Activated CD4-positive, alpha-beta T cell treated with anti-CD3 and anti-CD28 coated beads, Interleukin-2, amount 50 U/mL, for 1 hour (primary cell): Measurements from ENCODE around the gene TRPM2.
"Not testable (repeated sequence)": the region's sequence is repeated elsewhere in the genome, so short reads cannot be mapped to it uniquely, and the experiment has no call there.

ENCODE experiments used
- DNase-seq: peaks from one replicate; pipeline ENCODE4 v3.0.0-alpha.2; 2020

Gene TRPM2

DNA sequence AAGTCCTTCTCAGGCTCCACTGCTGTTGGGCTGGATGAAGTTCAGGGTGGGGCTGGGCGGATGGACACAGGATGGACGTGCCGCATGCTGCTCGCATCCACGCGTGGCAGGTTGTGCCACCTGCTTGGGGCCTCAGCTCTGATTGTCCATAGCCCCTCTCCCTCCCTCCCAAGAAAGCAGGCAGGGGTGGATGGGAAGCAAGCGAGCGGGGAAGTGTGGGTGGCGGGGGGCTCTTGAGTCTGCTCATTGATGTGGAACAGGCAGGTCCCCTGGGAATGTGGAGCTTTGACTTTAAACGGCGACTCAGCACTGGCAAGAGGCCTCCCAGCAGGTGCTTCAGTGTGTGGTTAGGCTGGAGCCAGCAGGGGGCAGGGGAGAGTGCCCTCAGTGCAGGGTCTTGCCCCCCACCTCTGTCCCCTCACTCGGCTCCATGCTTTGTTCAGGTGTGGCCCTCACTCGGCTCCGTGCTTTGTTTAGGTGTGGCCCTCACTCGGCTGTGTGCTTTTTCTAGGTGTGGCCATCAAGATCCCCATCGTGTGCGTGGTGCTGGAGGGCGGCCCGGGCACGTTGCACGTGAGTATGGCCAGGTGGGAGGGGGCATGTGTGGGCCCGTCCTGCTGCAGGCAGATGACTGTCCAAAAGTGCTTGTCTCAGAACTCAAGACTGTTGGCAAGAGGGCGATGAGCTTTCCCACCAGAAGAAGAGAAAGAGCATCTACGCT, 23.9 kb downstream of the TRPM2 start:
- DNase-seq: no peak

- no peak for DNase-seq
Measured at GRCh38 chr21:44377922-44378645, 24.7 kb downstream of the TRPM2 start.

GRCh38 chr21:44378646-44379514, 25.5 kb downstream of the TRPM2 start:
- no peak for DNase-seq

DNA sequence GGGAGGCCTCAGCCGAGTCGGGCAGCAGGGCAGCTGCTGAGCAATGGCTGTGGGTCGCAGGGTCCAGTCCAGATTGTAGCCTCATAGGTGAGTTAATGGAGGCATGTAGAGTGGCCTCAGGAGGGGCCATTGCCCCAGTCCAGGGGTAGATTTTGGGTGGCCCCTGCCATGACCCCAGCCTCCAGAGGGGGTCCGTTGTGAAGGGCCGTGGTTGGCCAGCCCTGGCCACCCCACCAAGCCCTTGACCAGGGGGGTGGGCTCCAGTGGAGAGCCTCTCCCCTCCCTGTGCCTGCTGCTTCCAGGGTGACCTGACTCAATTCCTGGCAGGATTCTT, 26.1 kb downstream of the TRPM2 start:
- no peak for DNase-seq

GRCh38 chr21:44379991-44380865, 26.8 kb downstream of the TRPM2 start:
- DNase-seq: no peak

GRCh38 chr21:44380876-44381275, 27.5 kb downstream of the TRPM2 start:
- DNase-seq: no peak

DNA sequence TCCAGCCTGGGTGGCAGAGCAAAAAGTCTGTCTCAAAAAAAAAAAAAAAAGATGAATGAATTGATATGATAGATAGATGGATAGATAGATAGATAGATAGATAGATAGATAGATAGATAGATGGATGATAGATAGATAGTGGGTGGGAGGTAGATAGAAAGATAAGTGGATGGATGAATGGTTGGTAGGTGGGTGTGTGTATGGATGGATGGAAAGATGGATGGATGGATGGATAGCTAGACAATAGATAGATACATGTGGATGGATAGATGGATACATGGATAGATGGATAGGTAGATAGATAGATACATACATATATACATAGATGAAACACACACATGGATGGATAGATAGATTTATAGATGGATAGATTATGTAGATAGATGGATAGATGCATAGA, 28.5 kb downstream of the TRPM2 start:
- no peak for DNase-seq

GRCh38 chr21:44382536-44382935, 29.1 kb downstream of the TRPM2 start:
- DNase-seq: no peak

GRCh38 chr21:44383216-44383615, 29.8 kb downstream of the TRPM2 start:
- no peak for DNase-seq

- no peak for DNase-seq
Measured at GRCh38 chr21:44384968-44385367, 31.5 kb downstream of the TRPM2 start.

GRCh38 chr21:44389335-44389734, 35.9 kb downstream of the TRPM2 start:
- DNase-seq: no peak

DNA sequence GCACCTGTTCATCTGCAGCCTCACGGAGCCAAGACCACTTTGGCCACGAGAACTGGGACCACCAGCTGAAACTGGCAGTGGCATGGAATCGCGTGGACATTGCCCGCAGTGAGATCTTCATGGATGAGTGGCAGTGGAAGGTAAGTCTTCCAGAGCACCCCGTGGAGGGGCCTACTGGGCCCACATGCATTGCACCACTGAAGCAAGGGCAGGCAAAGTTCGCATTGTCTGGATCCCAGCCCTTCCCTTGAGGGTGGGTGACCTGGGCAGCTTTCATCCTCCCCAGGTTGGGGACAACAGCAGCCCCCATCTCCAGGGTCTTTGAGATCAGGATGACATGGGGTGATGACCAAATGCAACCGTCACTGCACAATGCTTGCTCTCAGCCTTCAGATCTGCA, 37.5 kb downstream of the TRPM2 start:
- no peak for DNase-seq

GRCh38 chr21:44391345-44392091, 38.1 kb downstream of the TRPM2 start:
- DNase-seq: no peak

DNA sequence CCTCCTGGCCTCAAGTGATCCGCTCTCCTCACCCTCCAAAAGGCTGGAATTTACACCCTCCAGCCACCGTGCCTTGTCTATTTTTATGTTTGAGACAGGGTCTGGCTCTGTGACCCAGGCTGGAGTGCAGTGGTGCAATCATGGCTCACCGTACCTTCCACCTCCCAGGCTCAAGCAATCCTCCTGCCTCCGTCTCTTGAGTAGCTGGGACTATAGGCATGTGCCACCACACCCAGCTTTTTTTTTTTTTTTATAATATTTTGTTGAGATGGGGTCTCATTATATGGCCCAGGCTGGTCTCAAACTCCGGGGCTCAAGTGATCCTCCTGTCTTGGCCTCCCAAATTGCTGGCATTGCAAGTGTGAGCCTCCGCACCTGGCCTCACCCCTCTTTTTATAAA, 38.8 kb downstream of the TRPM2 start:
- no peak for DNase-seq

- DNase-seq: no peak
Measured at GRCh38 chr21:44392916-44393315, 39.5 kb downstream of the TRPM2 start.

DNA sequence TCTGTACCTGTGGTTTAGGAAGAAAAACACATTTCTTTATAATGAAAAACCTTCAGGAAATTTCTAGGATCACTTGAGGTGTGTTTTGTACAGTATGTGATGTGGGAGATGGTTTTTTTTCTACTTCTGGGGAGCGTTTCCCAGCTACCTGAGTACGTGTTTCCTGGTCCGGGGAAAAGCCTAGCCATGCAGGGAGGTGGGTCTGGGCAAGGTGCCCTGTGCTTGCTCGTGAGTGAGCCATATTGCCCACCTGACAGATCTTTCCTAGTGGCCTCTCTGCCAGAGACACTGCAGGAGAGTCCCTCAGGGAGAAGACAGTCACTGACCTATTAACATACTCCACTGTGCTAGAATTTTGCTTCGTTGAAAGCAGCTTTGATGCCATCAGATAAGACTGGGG, 41.3 kb downstream of the TRPM2 start:
- DNase-seq: no peak

GRCh38 chr21:44395260-44395659, 41.8 kb downstream of the TRPM2 start:
- no peak for DNase-seq

DNA sequence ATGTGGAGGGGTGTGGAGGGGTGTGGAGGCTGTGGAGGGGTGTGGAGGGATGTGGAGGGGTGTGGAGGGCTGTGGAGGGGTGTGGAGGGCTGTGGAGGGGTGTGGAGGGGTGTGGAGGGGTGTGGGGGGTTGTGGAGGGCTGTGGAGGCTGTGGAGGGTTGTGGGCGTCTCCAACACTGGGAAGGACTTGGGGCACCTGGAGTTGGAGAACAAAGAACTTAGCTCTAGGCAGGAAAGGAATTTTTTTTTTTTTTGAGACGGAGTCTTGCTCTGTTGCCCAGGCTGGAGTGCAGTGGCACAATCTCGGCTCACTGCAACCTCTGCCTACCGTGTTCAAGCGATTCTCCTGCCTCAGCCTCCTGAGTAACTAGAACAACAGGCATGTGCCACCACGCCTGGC, 43.4 kb downstream of the TRPM2 start:
- not testable (repeated sequence) for DNase-seq

DNA sequence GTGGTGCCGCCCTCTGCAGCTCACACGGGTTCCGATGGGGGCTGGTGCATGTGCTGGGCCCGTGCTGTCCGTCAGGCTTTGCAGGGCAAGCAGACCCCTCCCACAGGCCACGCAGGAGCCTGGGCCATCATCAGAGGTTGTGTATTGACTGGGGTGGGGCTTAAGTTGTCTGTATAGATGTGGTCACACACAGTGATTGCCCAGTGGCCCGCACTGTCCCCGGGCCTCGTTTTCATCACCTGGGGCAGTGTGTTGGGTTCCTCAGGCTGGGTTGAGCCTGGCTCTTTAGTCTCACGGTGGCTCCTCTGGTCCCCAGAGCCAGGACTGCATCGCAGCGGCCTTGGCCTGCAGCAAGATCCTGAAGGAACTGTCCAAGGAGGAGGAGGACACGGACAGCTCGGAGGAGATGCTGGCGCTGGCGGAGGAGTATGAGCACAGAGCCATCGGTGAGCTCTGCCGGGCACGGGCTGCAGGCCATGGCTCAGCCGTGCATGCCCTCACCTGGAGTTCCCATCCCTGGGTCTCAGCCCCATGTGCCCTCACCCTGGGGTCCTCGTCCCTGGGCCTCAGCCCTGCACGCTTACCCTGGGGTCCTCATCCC, 44.1 kb downstream of the TRPM2 start:
- no peak for DNase-seq

DNA sequence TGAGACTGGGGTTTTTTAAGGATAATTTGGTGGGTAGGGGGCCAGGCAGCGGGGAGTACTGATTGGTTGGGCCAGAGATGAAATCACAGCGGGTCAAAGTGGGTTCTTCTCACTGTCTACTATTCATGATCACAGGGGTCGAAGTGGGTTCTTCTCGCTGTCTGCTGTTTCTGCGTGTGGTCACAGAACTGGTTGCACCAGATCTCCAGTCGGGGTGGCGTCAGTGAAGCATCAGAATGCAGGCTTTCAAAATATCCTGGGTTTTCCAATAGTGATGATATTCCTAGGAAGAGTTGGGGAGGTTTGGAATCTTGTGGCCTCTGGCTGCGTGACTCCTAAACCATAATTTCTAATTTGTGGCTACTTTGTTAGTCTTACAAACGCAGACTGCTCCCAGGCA, 45.1 kb downstream of the TRPM2 start:
- no peak for DNase-seq

GRCh38 chr21:44399151-44399954, 45.9 kb downstream of the TRPM2 start:
- no peak for DNase-seq
